Inflammatory macrophage (primary cell): ENCODE measurements around the gene GSTO1.
"Not testable (repeated sequence)": the region's sequence is repeated elsewhere in the genome, so short reads cannot be mapped to it uniquely, and the experiment has no call there.

Experiments used
- DNase-seq, 2 donors: peaks; one replicate each; pipeline ENCODE4 v3.0.0-alpha.2; 2020 to 2022
- total RNA-seq, 18 experiments: gene quantifications; one replicate each; lab custom pipeline; 2026; ENCODE audit warnings: mixed read lengths in 6 of 18, inconsistent platforms in 2 of 18; lab: John Stamatoyannopoulos, UW

GSTO1 gene
- total RNA-seq = 227 to 457 (median 365) reads per million in 18 experiments

DNA sequence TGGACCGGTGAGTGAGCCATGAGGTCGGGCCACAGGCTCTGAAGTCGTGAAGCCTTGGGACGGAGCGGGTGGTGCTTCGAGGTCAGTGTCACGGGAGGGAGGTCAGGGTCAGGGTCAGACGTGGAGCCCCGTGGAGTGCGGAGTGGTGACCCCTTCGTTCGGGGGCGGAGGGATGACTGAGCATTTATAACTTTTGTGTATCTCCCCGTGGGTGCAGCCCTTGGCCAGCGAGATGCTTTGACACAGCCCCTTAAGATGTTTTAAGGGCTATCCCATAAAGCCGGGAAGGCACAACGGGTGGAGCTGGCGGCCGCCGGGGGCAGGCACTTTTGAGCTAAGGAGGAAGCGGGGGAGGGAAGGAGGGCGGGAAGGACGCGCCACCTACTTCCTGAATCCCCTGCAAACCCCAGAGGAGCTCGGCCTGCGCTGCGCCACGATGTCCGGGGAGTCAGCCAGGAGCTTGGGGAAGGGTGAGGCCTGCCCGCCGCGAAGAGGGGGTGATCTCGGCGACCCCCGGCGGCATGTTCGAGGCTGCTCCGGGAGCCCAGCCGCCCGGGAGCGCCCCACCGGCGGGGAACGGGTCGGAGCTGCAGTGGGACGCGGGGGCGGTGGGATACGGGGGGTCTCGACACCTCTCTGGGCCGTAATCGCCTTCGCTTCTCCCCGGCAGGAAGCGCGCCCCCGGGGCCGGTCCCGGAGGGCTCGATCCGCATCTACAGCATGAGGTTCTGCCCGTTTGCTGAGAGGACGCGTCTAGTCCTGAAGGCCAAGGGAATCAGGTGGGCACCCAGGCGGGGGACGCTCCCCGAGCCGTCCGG, at the start of gene GSTO1:
Gene GSTO1 (plus strand): TSS at position 400 of the 818 bp plus-strand sequence. CDS start 37 bp downstream, at position 437.
- peak; percentile 87 to 93 for DNase-seq

DNA sequence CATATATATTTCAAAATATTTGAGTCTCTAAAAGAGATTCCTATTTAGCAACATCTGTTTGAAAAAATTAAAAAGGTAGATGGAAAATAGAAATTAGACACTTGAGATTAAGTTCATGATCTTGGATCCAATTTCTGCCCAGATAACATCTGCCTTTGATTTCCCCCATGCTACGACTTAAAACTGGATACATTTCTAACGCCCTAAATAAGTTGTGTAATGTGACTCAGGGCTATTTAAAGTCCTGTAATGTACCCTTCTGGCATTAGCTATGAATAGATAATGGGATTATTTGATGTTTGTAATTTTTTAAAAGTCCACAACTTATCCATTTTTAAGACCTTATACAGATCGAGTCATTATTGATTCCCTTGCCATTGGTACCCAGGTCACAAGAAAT, 46.0 kb upstream of the GSTO1 start:
- no peak for DNase-seq

- peak; percentile 27 to 48 for DNase-seq
These were observed 45.0 kb upstream of the GSTO1 start for GRCh38 chr10:104209575-104210198.

DNA sequence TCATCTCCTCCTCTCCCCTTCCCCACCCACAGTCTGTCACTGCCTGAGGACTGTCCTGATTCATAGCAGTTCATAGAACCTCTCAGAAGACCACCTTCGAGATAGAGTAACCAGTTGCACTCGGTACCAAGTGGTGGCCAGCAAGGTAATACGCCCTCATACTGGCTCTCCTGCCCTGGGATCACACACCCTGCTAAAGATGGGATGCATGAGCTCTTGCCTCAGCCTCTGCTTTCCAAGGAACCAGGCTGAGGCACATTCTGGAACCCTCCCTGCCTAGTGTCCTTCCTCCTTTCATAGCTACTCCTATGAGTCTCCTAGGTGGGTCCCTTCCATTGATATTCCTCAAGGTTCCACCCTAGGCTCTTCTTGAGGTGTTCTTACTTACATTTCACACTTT, 38.1 kb upstream of the GSTO1 start:
- DNase-seq = no peak

DNA sequence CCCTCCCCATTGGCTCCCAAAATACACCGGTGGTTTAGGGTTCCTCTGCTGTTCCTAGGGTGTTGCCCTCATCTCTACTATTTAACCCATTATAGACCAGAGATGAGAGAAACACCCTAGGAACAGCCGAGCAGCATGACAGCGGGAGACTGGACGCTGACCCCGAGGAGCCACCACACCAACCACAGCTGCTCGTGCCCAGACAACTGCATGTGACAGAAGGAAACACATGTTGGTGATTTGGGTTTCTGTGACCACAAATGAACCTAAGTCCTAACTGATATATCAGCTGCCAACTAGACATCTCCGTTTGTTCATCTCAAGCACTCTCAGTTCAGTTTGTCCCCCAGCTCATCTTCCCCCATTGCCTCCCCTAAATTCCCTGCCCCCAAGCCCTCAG, 35.9 kb upstream of the GSTO1 start:
- DNase-seq = no peak

DNA sequence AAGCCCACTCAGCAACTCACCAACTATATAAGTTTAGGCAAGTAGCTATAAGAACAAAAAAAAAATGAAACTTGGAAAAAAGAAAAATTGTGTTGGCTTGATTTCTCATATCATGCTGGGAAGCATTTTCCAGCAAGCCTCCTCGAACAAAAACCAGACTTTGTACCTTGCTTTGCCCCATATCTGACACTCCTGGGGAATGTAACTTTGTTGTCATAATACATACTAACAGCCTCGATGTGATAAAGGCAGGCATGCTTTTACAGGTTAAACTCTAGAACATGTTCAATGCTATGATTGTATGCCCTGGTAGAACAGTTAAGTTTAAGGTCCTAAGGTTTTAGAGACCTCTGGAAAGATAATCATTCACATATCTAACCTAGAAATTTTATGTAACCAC, 34.2 kb upstream of the GSTO1 start:
- no peak for DNase-seq

GRCh38 chr10:104223304-104223703, 31.4 kb upstream of the GSTO1 start:
- DNase-seq = no peak

DNA sequence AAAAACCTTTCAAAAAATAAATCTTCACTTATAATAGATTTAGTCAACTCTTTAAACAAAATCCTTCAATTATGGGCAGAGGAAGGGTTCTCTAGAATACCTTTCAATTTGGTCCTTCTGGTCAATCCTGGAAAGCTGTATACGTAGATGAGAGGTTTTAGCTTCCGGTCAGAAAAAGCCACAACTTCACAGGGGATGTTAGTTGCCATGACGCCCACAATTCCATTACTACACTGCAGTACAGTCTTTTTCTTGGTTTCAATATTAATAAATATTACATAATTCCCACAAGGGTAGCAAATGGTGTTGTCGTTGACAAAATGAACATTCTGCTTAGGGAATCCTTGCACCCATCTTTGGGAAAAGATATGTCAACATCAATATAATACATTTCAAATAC, 24.2 kb upstream of the GSTO1 start:
- no peak for DNase-seq

DNA sequence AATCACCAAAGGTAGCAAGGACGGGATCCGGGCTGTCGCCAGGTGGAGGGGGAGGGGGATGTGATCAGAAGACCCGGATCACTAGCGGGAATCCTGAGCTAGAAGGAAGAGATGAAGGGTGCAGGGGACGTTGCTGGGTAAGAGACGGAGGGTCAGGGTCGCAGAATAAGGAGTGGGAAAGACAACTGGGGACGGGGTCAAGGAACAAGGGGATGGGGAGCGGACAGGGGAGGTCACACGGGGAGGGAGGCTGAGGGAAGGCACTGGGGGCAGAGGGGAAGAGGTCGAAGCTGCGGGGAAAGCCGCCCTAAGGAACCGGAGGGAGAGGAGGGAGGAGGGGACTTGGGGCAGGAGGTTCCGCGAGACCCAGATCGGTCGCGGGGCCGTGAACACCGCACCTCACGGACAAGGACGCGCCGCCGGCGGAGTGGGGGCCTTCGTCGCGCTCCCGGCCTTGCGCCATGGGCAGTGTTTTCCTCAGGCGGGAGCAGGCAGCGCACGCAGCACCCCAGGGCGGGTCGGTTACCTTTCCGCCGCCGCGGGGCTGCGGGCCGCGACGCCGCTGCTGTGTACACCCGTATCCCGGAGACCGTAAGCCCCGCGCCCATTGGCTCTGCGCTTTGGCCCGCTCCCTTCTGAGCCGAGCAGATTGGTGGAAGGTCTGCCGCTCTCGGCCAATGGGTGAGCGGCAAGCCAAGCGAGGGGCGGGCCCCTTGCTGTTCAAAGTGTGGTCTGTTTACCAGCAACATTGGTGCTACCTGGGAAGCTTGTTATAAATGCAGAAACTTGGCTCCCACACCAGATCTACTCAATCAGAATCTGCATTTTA, 22.7 kb upstream of the GSTO1 start, which contains the start of gene CFAP43:
Gene CFAP43 (minus strand): TSS at position 581 of the 829 bp plus-strand sequence. CDS start 118 bp downstream, at position 463.
- peak; percentile 98 for DNase-seq

DNA sequence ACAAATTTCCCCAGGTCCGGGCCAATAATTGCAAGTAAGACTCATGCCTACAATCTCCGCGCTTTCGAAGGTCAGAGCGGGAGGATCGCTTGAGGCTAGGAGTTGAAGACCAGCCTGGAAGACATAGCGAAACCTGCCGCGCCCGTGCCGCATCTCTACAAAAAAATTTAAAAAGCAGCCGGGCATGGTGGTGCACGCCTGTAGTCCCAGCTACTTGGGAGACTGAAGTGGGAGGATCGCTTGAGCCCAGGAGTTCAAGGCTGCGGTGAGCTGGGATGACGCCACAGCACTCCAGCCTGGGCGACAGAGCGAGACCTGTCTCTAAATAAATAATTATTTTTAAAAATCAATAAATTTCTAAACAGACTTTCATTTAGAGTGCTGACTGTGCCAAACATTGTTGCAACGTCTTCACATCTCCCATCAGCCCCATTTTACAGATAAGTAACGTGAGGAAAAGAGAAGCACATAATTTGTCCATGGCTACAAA, 22.0 kb upstream of the GSTO1 start:
- DNase-seq = no peak

DNA sequence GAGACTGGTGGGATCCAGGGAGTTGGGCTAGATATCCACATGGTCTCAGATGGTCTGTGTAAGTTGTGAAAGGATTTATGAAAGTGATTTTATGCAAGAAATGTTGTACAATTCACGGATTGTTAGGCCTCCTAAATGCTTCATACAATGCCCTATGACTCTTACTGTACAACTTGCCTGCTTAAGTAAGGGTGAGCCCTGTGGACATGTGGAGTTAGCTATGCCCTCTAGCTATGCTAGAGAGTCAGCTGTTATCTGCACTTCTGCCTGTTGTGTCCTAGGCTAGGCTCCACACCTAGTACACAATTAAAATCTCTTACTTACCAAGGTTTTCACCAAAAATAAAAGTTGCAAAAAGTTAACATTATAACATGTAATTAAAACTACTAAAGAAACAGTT, 20.9 kb upstream of the GSTO1 start:
- DNase-seq = no peak

GRCh38 chr10:104234934-104235333, 19.8 kb upstream of the GSTO1 start:
- DNase-seq = no peak

DNA sequence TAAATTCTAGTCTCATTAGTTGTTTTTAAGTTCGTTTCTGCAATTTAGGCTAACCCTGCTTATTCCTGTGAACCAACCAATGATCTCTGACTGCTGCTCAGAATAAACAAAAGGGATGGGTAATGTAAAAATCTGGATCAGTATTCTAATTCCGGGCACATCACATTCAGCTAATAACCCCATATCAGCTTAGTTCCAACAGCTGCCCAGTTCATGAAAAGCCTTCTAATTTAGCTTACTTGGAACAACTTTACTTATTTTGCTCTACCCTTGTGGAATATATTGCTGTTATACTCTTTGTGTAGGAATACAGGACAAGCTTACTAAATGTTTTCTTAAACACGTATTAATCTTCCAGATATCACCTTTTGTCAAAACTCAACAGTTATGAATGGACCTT, 18.9 kb upstream of the GSTO1 start:
- no peak for DNase-seq

DNA sequence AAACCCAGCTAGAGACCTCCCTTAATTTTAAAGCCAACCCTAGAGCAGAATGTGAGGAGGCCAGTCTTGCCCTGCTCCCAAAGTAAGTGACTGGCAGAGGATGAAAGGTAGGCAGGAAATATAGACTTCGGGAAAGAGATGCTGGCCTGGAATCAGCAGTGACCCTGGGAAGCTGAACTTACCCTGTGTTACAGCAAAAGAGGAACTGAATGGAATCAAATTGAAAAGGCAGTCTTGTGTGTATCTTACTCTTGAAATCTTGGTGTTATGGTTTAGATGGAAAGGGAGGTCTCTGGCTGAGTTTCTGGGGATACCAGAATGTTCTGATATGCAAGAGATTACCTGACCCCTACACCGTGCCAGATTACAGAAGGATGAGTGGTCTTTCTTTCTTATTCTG, 14.6 kb upstream of the GSTO1 start:
- DNase-seq = peak in 1 of 2 donors; percentile 24

DNA sequence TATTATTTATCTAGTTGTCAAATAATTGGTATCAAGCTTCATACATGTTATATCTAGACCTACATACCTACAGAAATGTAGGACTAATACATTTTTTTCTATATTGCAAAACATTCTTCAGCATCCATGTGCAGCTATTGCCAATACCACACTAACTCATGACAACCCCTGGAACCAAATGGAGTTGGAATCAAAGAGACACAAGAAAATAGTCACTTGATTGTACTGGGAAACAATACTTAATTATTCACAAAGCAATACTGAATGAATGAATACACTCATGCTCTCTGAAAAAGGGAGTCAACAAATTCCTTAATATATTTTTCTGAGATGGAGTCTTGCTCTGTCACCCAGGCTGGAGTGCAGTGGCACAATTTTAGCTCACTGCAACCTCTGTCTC, 12.1 kb upstream of the GSTO1 start:
- DNase-seq = no peak

GRCh38 chr10:104243009-104243408, 11.7 kb upstream of the GSTO1 start:
- not testable (repeated sequence) for DNase-seq

DNA sequence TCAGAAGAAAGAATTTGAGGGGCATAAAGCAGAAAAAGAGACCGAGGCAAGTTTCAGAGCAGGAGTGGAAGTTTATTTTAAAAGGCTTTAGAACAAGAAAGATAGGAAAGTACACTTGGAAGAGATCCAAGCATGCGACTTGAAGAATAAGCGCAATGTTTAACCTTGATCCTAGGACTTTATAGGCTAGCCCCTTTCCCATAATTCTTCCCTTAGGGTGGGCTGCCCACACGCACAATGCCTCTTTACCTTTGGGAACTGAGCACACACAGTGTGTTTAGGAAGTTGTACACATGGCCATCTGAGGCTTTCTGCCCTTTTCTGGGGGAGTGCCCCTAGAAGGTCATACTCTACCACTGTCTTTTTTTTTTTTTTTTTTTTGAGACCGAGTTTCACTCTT, 11.2 kb upstream of the GSTO1 start:
- DNase-seq = no peak

DNA sequence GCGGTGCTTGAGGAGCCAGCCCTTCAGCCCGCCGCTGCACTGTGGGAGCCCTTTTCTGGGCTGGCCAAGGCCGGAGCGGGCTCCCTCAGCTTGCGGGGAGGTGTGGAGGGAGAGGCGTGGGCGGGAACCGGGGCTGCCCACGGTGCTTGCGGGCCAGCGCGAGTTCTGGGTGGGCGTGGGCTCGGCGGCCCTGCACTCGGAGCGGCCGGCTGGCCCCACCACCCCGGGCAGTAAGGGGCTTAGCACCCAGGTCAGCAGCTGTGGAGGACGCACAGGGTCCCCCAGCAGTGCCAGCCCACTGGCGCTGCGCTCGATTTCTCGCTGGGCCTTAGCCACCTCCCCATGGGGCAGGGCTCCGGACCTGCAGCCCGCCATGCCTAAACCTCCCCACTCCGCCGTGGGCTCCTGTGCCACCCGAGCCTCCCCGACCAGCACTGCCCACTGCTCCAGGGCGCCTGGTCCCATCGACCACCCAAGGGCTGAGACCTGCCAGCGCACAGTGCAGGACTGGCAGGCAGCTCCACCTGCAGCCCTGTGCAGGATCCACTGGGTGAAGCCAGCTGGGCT, 9.5 kb upstream of the GSTO1 start:
- DNase-seq = no peak

GRCh38 chr10:104246976-104247375, 7.7 kb upstream of the GSTO1 start:
- DNase-seq = peak; percentile 96 to 99

- peak; percentile 44 to 53 for DNase-seq
These were observed 7.1 kb upstream of the GSTO1 start for GRCh38 chr10:104247513-104248146.

DNA sequence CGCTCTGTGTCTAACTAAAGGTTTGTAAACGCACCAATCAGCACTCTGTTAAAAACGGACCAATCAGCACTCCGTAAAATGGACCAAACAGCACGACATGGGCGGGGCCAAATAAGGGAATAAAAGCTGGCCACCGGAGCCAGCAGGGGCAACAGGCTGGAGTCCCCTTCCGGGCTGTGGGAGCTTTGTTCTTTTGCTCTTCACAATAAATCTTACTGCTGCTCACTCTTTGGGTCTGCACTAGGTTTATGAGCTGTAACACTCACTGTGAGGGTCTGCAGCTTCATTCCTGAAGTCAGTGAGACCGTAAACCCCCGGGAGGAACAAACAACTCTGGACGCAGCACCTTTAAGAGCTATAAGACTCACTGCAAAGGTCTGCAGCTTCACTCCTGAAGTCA, 5.8 kb upstream of the GSTO1 start:
- not testable (repeated sequence) for DNase-seq

- DNase-seq = peak in 1 of 2 donors; percentile 41
These were observed 4.3 kb upstream of the GSTO1 start for GRCh38 chr10:104250371-104250770.
